GM13976 (cell line): Measurements from ENCODE around the gene GPX3.

Source experiments
- DNase-seq: peaks from one replicate; pipeline ENCODE4 v3.0.0; 2012; ENCODE audit warnings: low spot score
- in situ Hi-C: fragments of 300-500 bp; cut with MboI; formaldehyde crosslinking; loops from one replicate; pipeline ENCODE4 v1.12.0; 2022; ENCODE audit warnings: low sequenced_read_pairs, mixed read lengths, inconsistent platforms; ENCODE audit not compliant: unreplicated experiment
- TF ChIP-seq, protein P1 (sequence below): IDR thresholded peaks from 2 replicates; pipeline ENCODE4 v1.5.1; 2012; ENCODE audit warnings: borderline replicate concordance, mild to moderate bottlenecking; ENCODE audit not compliant: insufficient read depth; ENCODE audit errors: extremely low read depth, missing control alignments, control extremely low read depth

The GPX3 gene

DNA sequence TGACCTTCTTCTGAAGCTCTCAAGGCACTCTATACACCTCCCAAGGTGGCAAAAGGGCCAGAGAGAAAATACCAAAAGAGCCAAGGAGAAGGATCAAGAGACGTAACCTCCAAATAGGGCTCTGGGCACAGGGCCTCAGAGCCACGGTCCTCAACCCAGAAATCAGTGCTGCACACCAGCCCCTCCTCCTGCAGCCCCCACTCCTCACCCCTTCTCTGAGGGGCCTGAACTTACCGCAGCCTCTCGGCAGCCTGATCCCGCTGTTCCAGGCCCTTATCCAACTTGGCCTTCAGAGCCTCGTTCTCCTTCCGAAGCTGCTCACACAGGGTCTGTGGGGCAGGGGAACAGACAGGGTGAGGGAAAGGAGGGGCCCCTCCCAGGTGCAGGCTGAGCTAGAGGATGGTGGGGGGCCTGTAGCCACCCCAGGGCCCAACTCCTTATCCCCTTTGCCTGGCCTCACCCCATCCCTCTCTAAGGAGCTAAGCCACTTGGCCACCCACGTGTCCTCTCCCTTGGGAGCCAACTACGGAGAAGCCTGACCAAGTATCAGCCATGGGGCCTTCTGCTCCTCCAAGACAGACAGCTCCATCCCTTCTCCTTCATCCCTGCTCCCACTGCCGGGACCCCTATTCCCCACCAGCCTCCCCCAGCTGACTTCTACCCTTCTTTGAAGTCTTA is 31.7 kb downstream of the GPX3 start:
- in situ Hi-C loops = loop anchor here (5.0 kb wide), 1 partner anchor 65 kb away; no protein-coding TSS in a partner anchor
- DNase-seq = no peak
- TF ChIP-seq, protein P1, sequence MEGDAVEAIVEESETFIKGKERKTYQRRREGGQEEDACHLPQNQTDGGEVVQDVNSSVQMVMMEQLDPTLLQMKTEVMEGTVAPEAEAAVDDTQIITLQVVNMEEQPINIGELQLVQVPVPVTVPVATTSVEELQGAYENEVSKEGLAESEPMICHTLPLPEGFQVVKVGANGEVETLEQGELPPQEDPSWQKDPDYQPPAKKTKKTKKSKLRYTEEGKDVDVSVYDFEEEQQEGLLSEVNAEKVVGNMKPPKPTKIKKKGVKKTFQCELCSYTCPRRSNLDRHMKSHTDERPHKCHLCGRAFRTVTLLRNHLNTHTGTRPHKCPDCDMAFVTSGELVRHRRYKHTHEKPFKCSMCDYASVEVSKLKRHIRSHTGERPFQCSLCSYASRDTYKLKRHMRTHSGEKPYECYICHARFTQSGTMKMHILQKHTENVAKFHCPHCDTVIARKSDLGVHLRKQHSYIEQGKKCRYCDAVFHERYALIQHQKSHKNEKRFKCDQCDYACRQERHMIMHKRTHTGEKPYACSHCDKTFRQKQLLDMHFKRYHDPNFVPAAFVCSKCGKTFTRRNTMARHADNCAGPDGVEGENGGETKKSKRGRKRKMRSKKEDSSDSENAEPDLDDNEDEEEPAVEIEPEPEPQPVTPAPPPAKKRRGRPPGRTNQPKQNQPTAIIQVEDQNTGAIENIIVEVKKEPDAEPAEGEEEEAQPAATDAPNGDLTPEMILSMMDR = no peak

GRCh38 chr5:151052836-151053235 is 32.4 kb downstream of the GPX3 start:
- in situ Hi-C loops = loop anchor here (5.0 kb wide), 1 partner anchor 64 kb away; no protein-coding TSS in a partner anchor
- TF ChIP-seq, protein P1 = no peak
- no peak for DNase-seq

DNA sequence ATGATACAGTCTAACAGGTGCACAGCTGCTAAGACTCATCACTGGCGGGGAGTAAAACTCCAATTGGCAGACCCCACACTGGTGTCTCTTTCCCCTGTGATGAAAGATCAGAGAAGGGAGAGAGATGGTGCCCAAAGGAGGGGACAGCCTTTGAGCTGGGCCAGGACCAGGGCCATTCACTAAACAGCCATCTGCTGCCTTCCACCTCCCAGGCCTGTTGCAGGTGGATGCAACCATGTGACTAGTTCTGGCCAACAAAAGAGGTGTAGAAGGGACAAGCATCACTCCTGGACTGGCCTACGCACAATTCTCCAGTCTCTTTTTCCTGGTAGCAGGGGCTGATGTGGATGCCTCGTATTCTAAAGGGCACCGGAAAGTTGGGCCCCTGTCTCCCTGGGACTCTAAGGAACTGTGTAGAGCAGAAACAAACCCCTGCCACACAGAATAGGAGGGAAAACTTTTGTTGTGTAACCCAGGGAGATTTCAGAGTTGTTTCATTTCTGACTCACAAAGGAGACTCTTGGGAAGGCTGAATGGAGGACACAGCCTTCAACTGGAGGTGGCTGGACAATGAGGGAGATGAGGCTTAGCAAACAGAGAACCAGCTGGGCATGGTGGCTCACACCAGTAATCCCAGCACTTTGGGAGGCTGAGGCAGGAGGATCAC is 33.5 kb downstream of the GPX3 start:
- TF ChIP-seq, protein P1 = no peak
- in situ Hi-C loops = loop anchor here (5.0 kb wide), 1 partner anchor 63 kb away; no protein-coding TSS in a partner anchor

GRCh38 chr5:151054709-151055108 is 34.3 kb downstream of the GPX3 start:
- in situ Hi-C loops = loop anchor here (5.0 kb wide), 1 partner anchor 63 kb away; no protein-coding TSS in a partner anchor
- TF ChIP-seq, protein P1 = no peak
- DNase-seq = no peak

More for the DNA sequence above, 33.5 kb downstream of the GPX3 start:
- no peak for DNase-seq

DNA sequence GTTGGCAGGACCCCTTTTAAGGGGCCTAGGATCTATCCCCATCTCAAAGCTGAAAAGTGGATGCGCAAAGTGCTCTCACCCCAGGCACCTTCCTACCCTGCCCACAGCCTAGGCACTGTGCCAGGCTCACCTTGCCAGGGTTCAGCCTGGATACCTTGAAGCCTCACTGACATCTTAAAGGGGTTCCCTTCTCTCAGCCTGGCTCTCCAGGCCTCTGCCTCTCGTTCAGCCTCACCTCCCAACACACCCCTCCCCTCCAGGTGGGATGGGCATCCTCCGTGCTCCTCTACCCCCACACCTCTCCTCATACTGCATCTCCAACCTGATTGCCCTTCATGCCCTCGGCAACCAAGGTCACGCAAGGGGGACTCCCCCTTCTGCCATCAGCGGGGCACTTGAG is 34.9 kb downstream of the GPX3 start:
- in situ Hi-C loops = no loop called here
- TF ChIP-seq, protein P1 = no peak
- no peak for DNase-seq

DNA sequence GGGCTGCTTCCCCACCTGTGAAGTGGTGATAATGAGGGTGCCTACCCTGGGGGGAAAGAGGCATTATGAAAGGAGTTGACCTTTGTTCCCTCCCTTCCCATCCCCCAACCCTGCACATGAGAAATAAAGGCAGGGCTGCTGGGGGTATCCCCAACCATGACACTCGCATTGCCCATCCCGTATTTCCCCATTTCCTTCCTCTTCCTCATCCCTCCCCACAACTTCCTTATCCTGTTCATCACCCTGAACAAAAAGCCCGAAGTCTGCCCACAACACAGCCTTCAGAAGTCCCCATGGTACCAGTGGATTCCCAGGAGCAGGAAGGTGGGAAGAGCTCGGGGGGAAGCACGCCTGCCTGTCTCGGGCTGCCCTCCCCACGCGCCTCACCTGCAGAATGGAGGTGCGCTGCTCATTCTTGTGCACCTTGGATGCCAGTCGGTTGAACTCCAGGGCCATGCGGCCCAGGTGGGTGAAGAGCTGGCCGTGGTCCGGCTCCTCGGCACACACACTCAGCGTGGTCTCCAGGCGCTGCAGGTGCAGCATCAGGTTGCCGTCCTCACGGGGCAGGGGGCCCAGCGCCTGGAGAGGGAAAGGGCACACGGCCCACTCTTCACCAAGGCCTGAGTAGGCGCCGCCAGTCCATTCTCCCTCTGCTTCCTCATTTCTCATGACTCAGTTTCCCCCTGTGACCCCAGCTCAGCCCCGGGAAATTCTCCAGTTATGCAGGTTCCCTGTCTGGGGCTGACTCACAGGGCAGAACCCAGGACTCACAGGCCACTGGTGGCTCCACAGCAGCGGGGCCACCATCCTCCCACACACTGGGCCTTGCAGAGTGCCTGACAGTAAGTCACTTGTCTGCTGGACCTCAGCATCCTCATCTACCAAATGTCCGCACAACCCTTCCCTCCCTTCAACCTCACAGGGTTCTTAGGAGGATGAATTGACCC is 36.3 kb downstream of the GPX3 start:
- TF ChIP-seq, protein P1 = no peak
- in situ Hi-C loops = no loop called here
- no peak for DNase-seq
